Globus pallidus (tissue), 1 donor: ENCODE data around the gene RET.

Source experiments
- DNase-seq: peaks from one replicate; pipeline ENCODE4 v3.0.0-alpha.2; 2015; ENCODE audit warnings: low spot score

The RET gene

GRCh38 chr10:43172645-43173044 lies 95.8 kb downstream of the RET start:
- DNase-seq: no peak

- no peak for DNase-seq
Observed at GRCh38 chr10:43173120-43173519, 96.3 kb downstream of the RET start.

- DNase-seq: no peak
Observed at GRCh38 chr10:43174969-43175368, 98.1 kb downstream of the RET start.

GRCh38 chr10:43176271-43176670 lies 99.4 kb downstream of the RET start:
- DNase-seq: no peak

- DNase-seq: no peak
Observed at GRCh38 chr10:43177595-43177994, 100.7 kb downstream of the RET start.
